ENCODE data around the gene ROBO4. TPM values are rescaled to one million over a fixed set of nuclear protein-coding genes. Genes with fewer than 3 reads are reported as not detected.

Gene ROBO4
- total RNA-seq, 1 experiment from 2014 or later = 10.6 TPM

DNA sequence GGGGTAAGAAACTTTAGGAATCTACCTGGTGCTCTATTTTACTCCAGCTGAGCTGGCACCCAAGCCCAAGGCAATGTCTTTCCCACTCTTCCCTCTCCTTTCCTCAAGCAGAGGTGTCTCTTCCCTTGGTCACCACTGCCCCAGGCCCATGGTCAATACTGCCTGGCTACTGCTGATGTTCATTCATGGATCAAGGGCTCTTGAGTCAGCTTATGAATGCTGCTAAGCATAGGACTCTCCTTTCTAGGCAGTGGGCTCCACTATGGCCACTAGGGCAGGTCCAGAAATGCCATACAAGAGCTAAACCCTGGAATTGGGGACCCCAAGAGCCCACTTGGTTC lies 18.7 kb upstream of the ROBO4 start:
- intact Hi-C loops (cut with micrococcal nuclease) = no loop called here
- no TSS peak for BruUV-seq (replicated peaks)
- no peaks in the 10 kb centered on the region for H3K36me3 Mint-ChIP-seq (ENCODE audit: insufficient read depth, unreplicated experiment)
- no peak overlapping the region for H3K4me3 Mint-ChIP-seq (ENCODE audit: unreplicated experiment)
- no peaks in the 10 kb centered on the region for H3K27me3 Mint-ChIP-seq (ENCODE audit: insufficient read depth, unreplicated experiment)
- H3K4me1 Mint-ChIP-seq (ENCODE audit: insufficient read depth, unreplicated experiment) = no peaks in the 10 kb centered on the region
- no peak overlapping the region for H3K27ac Mint-ChIP-seq (ENCODE audit: low read depth, unreplicated experiment)
- DNase-seq (ENCODE audit: unreplicated experiment) = no peak
- POLR2A ChIA-PET = interaction anchor here (1.0 kb wide), 1 partner anchor 11 kb away, joined by 3 read pairs; no protein-coding TSS in a partner anchor
- H3K9me3 Mint-ChIP-seq (ENCODE audit: unreplicated experiment) = peaks cover 8% of the 10 kb centered on the region
- TF ChIP-seq, protein P1, sequence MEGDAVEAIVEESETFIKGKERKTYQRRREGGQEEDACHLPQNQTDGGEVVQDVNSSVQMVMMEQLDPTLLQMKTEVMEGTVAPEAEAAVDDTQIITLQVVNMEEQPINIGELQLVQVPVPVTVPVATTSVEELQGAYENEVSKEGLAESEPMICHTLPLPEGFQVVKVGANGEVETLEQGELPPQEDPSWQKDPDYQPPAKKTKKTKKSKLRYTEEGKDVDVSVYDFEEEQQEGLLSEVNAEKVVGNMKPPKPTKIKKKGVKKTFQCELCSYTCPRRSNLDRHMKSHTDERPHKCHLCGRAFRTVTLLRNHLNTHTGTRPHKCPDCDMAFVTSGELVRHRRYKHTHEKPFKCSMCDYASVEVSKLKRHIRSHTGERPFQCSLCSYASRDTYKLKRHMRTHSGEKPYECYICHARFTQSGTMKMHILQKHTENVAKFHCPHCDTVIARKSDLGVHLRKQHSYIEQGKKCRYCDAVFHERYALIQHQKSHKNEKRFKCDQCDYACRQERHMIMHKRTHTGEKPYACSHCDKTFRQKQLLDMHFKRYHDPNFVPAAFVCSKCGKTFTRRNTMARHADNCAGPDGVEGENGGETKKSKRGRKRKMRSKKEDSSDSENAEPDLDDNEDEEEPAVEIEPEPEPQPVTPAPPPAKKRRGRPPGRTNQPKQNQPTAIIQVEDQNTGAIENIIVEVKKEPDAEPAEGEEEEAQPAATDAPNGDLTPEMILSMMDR (IDR thresholded peaks at IDR 0.05; ENCODE audit: unreplicated experiment) = no peak
- CTCF ChIA-PET = interaction anchor here (0.5 kb wide), 1 partner anchor 435 kb away, joined by 3 read pairs; no protein-coding TSS in a partner anchor

DNA sequence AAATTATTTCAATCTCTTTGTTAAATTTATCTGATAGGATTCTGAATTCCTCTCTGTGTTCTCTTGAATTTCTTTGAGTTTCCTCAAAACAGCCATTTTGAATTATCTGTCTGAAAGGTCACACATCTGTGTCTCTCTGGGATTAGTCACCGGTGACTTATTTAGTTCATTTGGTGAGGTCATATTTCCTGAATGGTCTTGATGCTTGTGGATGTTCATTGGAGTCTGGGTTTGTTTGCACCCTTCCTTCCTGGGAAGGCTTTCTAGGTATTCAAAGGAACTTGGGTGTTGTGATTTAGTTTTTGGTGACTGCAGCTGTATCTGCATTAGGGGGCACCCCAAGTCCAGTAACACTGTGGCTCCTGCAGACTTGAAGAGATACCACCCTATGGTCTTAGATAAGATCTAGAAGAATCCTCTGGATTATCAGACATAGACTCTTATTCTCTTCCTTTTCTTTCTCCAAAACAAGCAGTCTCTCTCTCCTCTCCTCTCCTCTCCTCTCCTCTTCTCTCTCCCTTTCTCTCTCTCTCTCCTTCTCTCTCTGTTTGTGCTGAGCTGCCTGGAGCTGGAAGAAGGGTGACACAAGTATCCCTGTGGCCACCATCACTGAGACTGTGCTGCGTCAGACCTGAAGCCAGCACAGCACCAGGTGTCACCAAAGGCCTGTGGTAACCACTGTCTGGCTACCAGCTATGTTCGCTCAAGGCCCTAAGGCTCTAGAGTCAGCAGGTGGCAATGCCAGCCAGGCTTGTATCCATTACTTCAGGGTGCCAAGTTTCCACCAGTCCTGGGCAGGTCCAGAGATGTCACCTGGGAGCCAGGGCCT lies 18.1 kb upstream of the ROBO4 start:
- CTCF ChIA-PET = interaction anchor here (0.5 kb wide), 1 partner anchor 435 kb away, joined by 3 read pairs; no protein-coding TSS in a partner anchor

DNA sequence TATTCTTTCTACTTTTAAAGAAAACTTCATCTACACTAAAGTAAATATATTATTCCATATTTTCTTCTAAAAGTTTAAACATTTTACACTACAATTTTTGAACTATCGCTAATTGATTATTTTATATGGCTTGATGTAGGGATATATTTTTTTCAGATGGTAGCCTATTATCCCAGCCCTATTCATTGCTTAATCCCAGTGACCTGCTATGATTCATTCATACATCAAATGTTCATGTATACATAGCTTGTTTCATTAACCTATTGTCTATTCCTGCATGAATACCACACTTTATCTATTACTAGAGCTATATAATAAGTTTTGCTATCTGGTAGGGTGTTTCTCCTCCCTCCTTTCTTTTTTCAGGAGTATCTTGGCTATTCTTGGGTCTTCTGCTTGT lies 5.0 kb upstream of the ROBO4 start:
- peak; percentile 42 for DNase-seq (ENCODE audit: unreplicated experiment)
- CTCF ChIA-PET = interaction anchor here (0.6 to 1.0 kb wide), 2 partner anchors 37 to 41 kb away, joined by 3 to 5 read pairs; no protein-coding TSS in a partner anchor
- peaks cover 5% of the 10 kb centered on the region for H3K36me3 Mint-ChIP-seq (ENCODE audit: insufficient read depth, unreplicated experiment)
- peaks cover 43% of the 10 kb centered on the region for H3K4me1 Mint-ChIP-seq (ENCODE audit: insufficient read depth, unreplicated experiment)
- no peaks in the 10 kb centered on the region for H3K27me3 Mint-ChIP-seq (ENCODE audit: insufficient read depth, unreplicated experiment)
- no peaks in the 10 kb centered on the region for H3K9me3 Mint-ChIP-seq (ENCODE audit: unreplicated experiment)
- no peak overlapping the region for H3K4me3 Mint-ChIP-seq (ENCODE audit: unreplicated experiment)
- TF ChIP-seq, protein P1 (IDR thresholded peaks at IDR 0.05; ENCODE audit: unreplicated experiment) = no peak
- intact Hi-C loops (cut with micrococcal nuclease) = no loop called here
- POLR2A ChIA-PET = interaction anchor here (6.1 kb wide), 1 partner anchor 50 kb away, joined by 43 read pairs; the partner anchor contains the start of gene CCDC15
- H3K27ac Mint-ChIP-seq (ENCODE audit: low read depth, unreplicated experiment) = no peak overlapping the region
- no TSS peak for BruUV-seq (replicated peaks)

More for the DNA sequence above, 18.1 kb upstream of the ROBO4 start:
- intact Hi-C loops (cut with micrococcal nuclease) = no loop called here
- H3K4me1 Mint-ChIP-seq (ENCODE audit: insufficient read depth, unreplicated experiment) = no peaks in the 10 kb centered on the region
- H3K27me3 Mint-ChIP-seq (ENCODE audit: insufficient read depth, unreplicated experiment) = no peaks in the 10 kb centered on the region
- H3K9me3 Mint-ChIP-seq (ENCODE audit: unreplicated experiment) = peaks cover 8% of the 10 kb centered on the region
- H3K36me3 Mint-ChIP-seq (ENCODE audit: insufficient read depth, unreplicated experiment) = no peaks in the 10 kb centered on the region
- no peak for DNase-seq (ENCODE audit: unreplicated experiment)
- no TSS peak for BruUV-seq (replicated peaks)
- TF ChIP-seq, protein P1 (IDR thresholded peaks at IDR 0.05; ENCODE audit: unreplicated experiment) = no peak
- POLR2A ChIA-PET = interaction anchor here (1.0 kb wide), 1 partner anchor 10 kb away, joined by 3 read pairs; no protein-coding TSS in a partner anchor
- no peak overlapping the region for H3K4me3 Mint-ChIP-seq (ENCODE audit: unreplicated experiment)
- H3K27ac Mint-ChIP-seq (ENCODE audit: low read depth, unreplicated experiment) = no peak overlapping the region

DNA sequence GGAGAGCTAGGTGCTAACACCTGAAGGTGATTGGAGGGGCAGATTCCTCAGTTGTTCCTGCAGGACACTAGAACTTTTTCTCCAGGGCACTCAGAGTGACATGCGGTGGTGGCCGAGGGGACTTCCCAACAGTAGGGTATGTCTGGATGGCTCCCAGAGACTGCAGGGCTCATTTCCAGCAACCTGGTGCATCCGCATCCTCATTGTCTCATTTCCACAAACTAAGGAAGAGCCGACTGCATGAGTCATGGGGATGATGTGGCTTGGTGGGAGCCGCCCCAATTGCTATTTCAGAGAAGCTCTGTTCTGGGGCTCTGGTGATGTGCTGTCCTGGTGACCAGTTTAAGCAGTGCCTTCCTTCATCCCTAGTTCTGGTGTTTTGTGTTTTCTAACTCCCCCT lies 2.8 kb upstream of the ROBO4 start:
- Mint-ChIP-seq H3K27me3 (ENCODE audit: insufficient read depth, unreplicated experiment) (no peaks in the 10 kb centered on the region), H3K9me3 (ENCODE audit: unreplicated experiment) (no peaks in the 10 kb centered on the region), H3K4me1 (ENCODE audit: insufficient read depth, unreplicated experiment) (peaks cover 59% of the 10 kb centered on the region), H3K27ac (ENCODE audit: low read depth, unreplicated experiment) (peak overlapping the region; percentile 92), H3K36me3 (ENCODE audit: insufficient read depth, unreplicated experiment) (peaks cover 5% of the 10 kb centered on the region), H3K4me3 (ENCODE audit: unreplicated experiment) (no peak overlapping the region)
- intact Hi-C loops (cut with micrococcal nuclease) = no loop called here
- POLR2A ChIA-PET = interaction anchor here (1.5 to 6.1 kb wide), 2 partner anchors 9 to 53 kb away, joined by 5 to 43 read pairs; partner anchors contain the start of gene CCDC15
- no TSS peak for BruUV-seq (replicated peaks)
- TF ChIP-seq, protein P1 (IDR thresholded peaks at IDR 0.05; ENCODE audit: unreplicated experiment) = no peak
- CTCF ChIA-PET = interaction anchor here (0.6 to 3.7 kb wide), 5 partner anchors 24 to 162 kb away, joined by 3 to 18 read pairs (median 3); partner anchors contain the start of gene ROBO3
- DNase-seq (ENCODE audit: unreplicated experiment) = peak; percentile 89

Measured in MCF 10A (cell line).